Stimulated activated naive CD8-positive, alpha-beta T cell treated with anti-CD3 and anti-CD28 coated beads, Interleukin-15, amount 100 ng/mL, for 72 hours (primary cell): ENCODE results near the gene C1QTNF1.
A peak's percentile ranks its signal among the peaks of the same experiment; 100 is the strongest.
"Not testable (repeated sequence)": the region's sequence is repeated elsewhere in the genome, so short reads cannot be mapped to it uniquely, and the experiment has no call there.

Experiments used
- ATAC-seq: fragments of 150-1000 bp; cut with Tn5 transposase; 2 replicates; pipeline ENCODE4 v1.10.0; 2021; ENCODE audit warnings: mild to moderate bottlenecking, moderate library complexity
- DNase-seq, 2 donors: peaks; one replicate each; pipeline ENCODE4 v3.0.0; 2021 to 2022
- H3K27ac Mint-ChIP-seq, 2 donors: one replicate each; pipeline ENCODE4 v1.8.0; 2022; ENCODE audit warnings: mild to moderate bottlenecking in 2 of 2, mixed read lengths in 2 of 2, moderate library complexity in 2 of 2
- H3K27me3 Mint-ChIP-seq: one replicate; pipeline ENCODE4 v1.8.0; 2022; ENCODE audit warnings: mixed read lengths
- H3K4me1 Mint-ChIP-seq: one replicate; pipeline ENCODE4 v1.8.0; 2022; ENCODE audit warnings: mild to moderate bottlenecking, mixed read lengths
- H3K4me3 Mint-ChIP-seq, 2 donors: one replicate each; pipeline ENCODE4 v1.8.0; 2022; ENCODE audit warnings: mild to moderate bottlenecking in 2 of 2, mixed read lengths in 2 of 2, moderate library complexity in 1 of 2
- H3K9me3 Mint-ChIP-seq, 2 donors: one replicate each; pipeline ENCODE4 v1.8.0; 2022; ENCODE audit warnings: mixed read lengths in 2 of 2

Gene C1QTNF1

DNA sequence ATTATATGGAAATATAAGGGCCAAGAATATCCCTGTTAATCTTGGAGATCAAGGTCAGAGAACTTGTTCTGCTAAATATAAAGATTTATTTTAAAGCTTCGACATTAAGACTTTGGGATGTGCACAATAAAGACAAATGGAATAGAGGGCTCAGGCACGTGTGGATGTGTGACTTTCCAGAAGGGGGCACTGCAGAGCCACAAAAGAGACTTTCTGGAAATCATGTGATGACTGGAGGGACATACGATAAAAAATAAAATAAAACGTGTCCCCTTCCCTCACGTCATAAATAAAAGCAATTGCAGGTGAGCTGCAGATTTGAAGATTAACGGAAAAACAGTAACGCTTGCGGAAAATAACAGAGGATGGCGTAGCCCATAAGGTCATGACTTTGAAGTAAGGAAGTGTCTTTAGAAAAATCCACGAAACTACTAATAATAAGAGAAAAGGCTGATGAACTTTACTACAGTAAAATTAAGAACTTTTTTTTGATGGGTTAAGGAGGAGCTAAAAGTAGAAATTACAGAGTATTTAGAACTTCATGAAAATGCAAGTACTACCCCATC is 41.2 kb downstream of the C1QTNF1 start:
- no peak for ATAC-seq
- H3K9me3 Mint-ChIP-seq, result no peaks in the 10 kb centered on the region
- peak overlapping the region in 1 of 2 donors; percentile 14 for H3K27ac Mint-ChIP-seq
- H3K4me1 Mint-ChIP-seq, result peaks cover 6% of the 10 kb centered on the region
- no peaks in the 10 kb centered on the region for H3K27me3 Mint-ChIP-seq
- DNase-seq, result peak; percentile 55 to 61
- peak overlapping the region; percentile 16 to 17 for H3K4me3 Mint-ChIP-seq

DNA sequence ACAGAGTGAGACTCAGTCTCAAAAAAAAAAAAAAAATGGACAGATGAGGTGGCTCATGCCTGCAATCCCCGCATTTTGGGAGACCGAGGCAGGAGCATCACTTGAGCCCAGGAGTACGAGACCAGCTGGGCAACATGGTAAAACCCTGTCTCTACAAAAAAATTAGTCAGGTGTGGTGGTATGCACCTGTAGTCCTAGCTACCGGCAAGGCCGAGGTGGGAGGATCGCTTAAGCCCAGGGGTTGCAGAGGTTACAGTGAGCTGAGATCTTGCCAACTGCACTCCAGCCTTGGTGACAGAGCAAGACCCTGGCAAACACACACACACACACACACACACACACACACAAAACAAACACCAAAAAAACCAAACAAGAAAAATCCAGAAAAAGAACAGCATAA is 43.0 kb downstream of the C1QTNF1 start:
- ATAC-seq (no peak), DNase-seq (no peak)
- Mint-ChIP-seq H3K27ac (no peak overlapping the region), H3K4me3 (no peak overlapping the region), H3K27me3 (no peaks in the 10 kb centered on the region), H3K4me1 (peaks cover 6% of the 10 kb centered on the region), H3K9me3 (no peaks in the 10 kb centered on the region)

DNA sequence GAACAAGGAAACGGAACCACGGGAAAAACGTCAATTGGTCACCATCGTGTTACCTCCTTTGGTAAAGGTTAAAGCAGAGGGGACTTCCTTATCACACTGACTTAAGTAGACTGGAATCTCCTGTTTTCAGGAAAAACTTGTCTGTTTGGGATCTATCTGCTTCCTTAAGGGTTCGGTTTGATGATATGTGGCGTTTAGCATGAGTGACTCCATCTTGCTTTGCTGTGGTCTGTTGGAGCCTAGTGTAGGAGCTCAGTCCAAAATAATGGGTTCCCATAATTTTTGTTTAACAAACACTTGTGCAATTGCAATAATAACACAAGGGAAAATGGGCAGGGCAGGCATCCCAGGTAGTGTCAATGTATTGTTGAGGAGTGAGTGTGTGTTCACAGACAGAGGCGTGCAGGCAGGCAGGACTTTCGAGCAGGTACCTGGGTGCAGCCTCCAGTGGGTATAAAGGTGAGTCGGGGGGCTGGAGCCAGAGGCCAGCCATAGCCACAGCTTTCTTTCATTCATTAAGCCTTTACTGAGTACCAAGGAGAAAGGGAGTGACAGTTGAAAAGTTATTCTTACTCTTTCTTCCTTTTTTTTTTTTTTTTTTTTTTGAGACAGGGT is 46.4 kb downstream of the C1QTNF1 start:
- Mint-ChIP-seq H3K4me3 (no peak overlapping the region), H3K4me1 (peaks cover 4% of the 10 kb centered on the region), H3K27ac (no peak overlapping the region), H3K27me3 (no peaks in the 10 kb centered on the region), H3K9me3 (no peaks in the 10 kb centered on the region)
- DNase-seq (no peak), ATAC-seq (no peak)

DNA sequence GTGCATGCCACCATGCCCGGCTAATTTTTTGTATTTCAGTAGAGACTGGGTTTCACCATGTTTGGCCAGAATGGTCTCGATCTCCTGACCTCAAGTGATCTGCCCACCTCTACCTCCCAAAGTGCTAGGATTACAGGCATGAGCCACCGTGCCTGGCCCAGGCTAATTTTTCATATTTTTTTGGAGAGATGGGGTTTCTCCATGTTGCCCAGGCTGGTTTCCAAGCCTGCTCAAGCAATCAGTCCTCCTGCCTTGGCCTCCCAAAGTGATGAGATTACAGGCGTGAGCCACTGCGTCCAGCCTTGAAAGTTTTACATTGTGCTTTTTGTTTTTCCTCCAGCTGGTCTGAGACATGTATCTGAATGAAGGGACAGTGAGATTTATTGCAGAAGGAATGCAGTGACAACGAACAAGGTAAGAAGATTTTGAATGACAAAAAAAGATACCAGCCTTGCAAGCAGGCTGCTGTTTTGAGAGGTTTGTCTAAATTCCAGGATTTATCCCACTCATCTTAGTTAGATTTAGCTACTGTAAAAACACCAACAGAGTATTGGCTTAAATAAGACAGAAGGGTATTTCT is 47.3 kb downstream of the C1QTNF1 start:
- H3K4me1 Mint-ChIP-seq, result peaks cover 11% of the 10 kb centered on the region
- no peaks in the 10 kb centered on the region for H3K9me3 Mint-ChIP-seq
- ATAC-seq, result no peak
- no peak overlapping the region for H3K4me3 Mint-ChIP-seq
- no peak overlapping the region for H3K27ac Mint-ChIP-seq
- DNase-seq, result no peak
- no peaks in the 10 kb centered on the region for H3K27me3 Mint-ChIP-seq

DNA sequence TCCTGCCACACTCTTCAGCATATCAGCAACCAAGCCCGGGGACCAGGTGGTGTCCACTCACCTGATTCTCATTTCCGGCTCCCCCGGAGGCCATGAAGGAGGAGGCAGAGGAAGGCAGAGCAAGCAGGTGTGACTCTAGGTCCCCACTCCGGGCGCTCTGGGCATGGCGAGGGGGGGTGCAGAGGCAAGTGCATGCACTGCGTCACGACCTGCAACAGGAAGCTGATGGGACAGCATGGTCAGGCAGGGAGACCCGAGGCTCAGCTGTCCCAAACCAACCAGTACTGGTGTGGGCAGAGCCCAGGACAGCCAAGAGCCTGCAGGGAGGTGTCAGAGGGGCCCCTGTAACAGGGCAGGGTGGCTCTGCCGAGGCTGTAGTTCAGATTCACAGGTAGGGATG is 48.6 kb downstream of the C1QTNF1 start:
- H3K4me1 Mint-ChIP-seq, result peaks cover 18% of the 10 kb centered on the region
- H3K9me3 Mint-ChIP-seq, result no peaks in the 10 kb centered on the region
- no peak overlapping the region for H3K4me3 Mint-ChIP-seq
- no peak for DNase-seq
- no peak overlapping the region for H3K27ac Mint-ChIP-seq
- no peaks in the 10 kb centered on the region for H3K27me3 Mint-ChIP-seq
- no peak for ATAC-seq

DNA sequence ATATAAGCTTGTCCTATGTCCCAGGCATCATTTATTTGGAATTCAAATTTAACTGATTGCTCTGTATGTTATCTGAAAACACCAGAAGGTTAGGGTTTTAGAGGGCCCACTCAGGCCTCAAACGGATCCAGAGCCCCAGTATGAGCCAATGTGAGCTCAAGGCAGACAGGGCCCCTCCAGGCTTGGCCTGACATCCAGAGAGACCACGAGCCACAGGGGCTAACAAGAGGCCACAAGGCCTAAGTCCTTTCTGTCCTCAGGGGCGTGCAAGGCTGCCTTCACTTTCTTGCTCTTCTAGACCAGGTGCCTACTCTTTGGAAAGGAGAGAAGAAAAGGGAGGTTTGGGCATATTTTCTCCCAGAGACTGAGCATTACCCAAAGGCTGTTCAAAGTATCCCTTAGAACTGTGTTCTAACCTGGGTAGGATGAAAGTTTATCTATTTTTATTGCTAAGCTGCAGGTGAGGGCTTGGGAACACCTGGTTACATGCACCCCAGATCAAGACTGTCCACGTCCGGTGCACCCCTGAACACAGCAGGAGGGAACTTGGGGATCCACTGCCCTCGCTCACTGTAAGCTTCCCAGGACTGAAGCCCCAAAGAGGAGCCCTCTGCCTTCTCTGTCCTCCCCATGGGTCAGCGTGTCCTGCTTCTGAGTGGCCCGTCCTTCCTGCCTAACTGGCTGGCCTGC is 49.2 kb downstream of the C1QTNF1 start:
- peaks cover 18% of the 10 kb centered on the region for H3K4me1 Mint-ChIP-seq
- no peak overlapping the region for H3K4me3 Mint-ChIP-seq
- no peaks in the 10 kb centered on the region for H3K9me3 Mint-ChIP-seq
- ATAC-seq (no peak), DNase-seq (no peak)
- no peak overlapping the region for H3K27ac Mint-ChIP-seq
- H3K27me3 Mint-ChIP-seq, result no peaks in the 10 kb centered on the region

DNA sequence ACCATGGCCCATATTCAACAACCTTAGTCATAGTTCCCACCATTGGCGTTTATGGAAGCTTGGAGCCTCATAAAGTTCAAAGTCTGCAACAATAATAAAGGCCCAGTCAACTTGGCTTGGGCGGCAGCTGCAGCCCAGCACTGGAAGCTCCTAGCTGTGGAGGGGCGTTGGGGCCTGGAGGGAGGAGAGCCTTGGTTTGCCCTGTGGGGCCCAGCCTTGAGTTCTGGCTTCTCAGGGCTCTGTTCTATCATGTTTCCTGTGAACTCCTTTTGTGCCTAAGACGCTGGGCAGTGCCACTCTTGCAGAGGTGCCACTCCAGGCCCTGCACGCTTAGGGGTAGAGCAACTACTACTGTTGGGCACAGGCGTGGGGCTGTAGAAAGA is 49.7 kb downstream of the C1QTNF1 start:
- H3K4me3 Mint-ChIP-seq, result no peak overlapping the region
- no peaks in the 10 kb centered on the region for H3K9me3 Mint-ChIP-seq
- H3K27ac Mint-ChIP-seq, result no peak overlapping the region
- H3K27me3 Mint-ChIP-seq, result no peaks in the 10 kb centered on the region
- ATAC-seq (no peak), DNase-seq (no peak)
- H3K4me1 Mint-ChIP-seq, result peaks cover 18% of the 10 kb centered on the region

DNA sequence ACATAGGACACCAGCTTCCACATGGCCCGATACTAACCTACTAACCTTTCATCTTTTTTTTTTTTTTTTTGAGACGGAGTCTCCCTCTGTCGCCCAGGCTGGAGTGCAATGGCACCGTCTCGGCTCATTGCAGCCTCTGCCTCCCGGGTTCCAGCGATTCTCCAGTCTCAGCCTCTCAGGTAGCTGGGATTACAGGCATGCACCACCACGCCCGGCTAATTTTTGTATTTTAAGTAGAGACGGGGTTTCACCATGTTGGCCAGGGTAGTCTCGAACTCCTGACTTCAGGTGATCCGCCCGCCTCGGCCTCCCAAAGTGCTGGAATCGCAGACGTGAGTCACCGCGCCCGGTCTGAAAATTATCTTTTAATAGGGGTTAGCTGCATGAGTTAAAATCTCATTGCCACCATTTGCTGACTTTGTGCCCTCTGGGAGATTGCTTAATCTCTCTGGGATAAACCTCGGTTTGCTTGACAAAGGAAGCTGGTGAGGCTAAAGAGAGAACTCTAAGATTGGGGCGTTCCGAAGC is 50.2 kb downstream of the C1QTNF1 start:
- peaks cover 18% of the 10 kb centered on the region for H3K4me1 Mint-ChIP-seq
- not testable (repeated sequence) for H3K9me3 Mint-ChIP-seq, H3K27ac Mint-ChIP-seq, ATAC-seq, H3K27me3 Mint-ChIP-seq, DNase-seq
- H3K4me3 Mint-ChIP-seq, result peak overlapping the region; percentile 75 to 84

DNA sequence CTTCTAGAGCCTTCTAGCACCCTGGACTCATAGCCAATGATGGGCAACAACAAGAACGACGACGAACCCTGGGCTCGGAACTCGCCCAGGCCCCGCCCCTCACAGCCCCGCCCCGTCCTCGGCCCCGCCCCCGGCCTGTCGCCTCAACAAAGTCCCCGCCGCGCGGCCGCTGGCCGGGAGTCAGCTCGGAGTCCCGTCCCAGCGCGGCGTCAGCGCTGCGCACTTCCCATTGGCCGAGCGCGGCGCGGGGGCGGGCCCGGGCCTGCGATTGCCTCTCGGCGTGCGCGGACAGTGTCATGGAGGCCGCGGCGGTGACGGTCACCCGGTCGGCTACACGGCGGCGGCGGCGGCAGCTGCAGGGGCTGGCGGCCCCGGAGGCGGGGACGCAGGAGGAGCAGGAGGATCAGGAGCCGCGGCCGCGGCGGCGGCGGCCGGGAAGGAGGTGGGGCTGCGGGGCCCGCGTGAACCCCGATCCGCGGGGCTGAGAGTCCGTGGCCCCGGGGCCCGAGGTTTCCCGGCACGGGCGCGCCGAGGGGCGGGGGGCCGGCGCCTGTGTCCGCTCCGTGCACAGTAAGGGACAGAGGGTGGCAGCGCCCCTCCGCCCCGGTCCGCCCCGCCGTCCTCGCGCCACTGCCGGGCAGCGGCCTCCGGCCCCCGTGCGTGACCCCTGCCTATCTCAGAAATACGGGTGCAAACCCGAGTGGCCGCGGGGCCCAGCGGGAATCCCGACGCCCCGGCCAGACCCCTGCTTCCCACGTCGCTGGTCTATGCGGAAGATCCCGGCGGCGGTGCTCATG is 50.9 kb downstream of the C1QTNF1 start, which contains the start of gene ENGASE:
Gene ENGASE, plus strand, starts transcription at position 176 of the 797 bp plus-strand sequence. Its CDS starts 121 bp downstream, at position 297.
- Mint-ChIP-seq H3K27ac (peak within 1 kb of the TSS; percentile 57 to 97), H3K4me1 (peaks cover 18% of the 10 kb centered on the region), H3K9me3 (no peaks in the 10 kb centered on the region), H3K27me3 (no peaks in the 10 kb centered on the region), H3K4me3 (peak within 1 kb of the TSS; percentile 95 to 98)
- ATAC-seq, result peak; percentile 98
- DNase-seq, result peak; percentile 93 to 94

DNA sequence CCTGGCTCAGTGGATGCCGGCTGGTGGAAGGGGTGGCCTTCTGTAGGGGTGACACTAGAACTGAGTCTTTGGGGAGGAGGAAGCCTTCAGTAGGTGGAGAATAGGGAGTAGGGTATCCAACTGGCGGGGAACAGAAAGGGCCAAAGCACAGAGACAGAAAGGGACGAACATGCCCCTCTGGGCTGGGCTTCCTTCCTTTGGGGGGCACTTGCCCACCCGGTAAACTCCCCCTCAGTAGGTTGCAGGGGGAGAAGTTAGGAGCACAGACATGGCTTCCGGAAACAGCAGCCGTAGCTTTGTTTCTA is 51.4 kb downstream of the C1QTNF1 start:
- peak; percentile 27 to 36 for DNase-seq
- Mint-ChIP-seq H3K9me3 (no peaks in the 10 kb centered on the region), H3K4me3 (peak overlapping the region; percentile 95 to 98), H3K27ac (peak overlapping the region; percentile 57 to 97), H3K27me3 (no peaks in the 10 kb centered on the region), H3K4me1 (peaks cover 20% of the 10 kb centered on the region)
- peak; percentile 51 for ATAC-seq

DNA sequence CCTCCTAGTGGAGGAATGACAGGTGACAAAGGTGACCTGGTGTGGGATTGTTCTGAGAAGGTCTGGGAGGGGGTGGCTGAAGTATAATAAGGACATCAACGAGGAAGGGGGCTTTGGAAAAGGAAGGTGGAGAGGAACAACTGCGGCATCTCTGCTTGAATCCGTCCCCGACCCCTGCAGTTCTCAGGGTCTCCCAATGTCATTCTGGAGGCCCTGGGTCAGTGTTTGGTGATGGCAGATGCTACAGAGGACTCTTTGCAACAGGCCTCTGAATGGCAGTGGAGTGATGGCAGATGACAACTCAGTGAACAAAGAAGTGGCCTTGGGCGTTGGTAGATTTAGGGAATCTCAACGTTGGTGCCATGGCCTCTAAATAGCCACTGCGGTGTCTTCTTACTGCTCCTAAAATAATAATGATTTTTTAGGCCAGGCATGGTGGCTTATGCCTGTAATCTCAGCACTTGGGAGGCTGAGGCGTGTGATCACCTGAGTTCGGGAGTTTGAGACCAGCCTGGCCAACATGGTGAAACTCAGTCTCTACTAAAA is 52.0 kb downstream of the C1QTNF1 start:
- peaks cover 26% of the 10 kb centered on the region for H3K4me1 Mint-ChIP-seq
- peak overlapping the region; percentile 57 to 97 for H3K27ac Mint-ChIP-seq
- peak overlapping the region; percentile 95 to 98 for H3K4me3 Mint-ChIP-seq
- ATAC-seq (no peak), DNase-seq (no peak)
- no peaks in the 10 kb centered on the region for H3K27me3 Mint-ChIP-seq
- H3K9me3 Mint-ChIP-seq, result no peaks in the 10 kb centered on the region

DNA sequence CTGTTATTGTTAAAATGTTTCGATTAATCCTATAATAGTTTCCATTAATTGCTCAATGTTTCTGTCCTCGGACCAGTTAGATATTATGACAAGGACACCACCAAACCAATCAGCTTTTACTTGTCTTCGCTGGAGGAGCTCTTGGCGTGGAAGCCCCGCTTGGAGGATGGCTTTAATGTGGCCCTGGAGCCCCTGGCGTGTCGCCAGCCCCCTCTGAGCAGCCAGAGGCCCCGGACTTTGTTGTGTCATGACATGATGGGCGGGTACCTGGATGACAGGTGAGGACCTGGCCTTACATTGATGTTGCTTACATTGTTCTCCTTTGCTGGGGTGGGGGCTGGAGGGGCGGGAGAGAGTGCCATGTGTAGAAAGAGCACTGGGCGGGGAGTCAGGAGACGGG is 53.6 kb downstream of the C1QTNF1 start:
- no peaks in the 10 kb centered on the region for H3K9me3 Mint-ChIP-seq
- no peak overlapping the region for H3K4me3 Mint-ChIP-seq
- no peaks in the 10 kb centered on the region for H3K27me3 Mint-ChIP-seq
- H3K4me1 Mint-ChIP-seq, result peaks cover 27% of the 10 kb centered on the region
- DNase-seq, result no peak
- ATAC-seq, result no peak
- peak overlapping the region in 1 of 2 donors; percentile 13 for H3K27ac Mint-ChIP-seq

DNA sequence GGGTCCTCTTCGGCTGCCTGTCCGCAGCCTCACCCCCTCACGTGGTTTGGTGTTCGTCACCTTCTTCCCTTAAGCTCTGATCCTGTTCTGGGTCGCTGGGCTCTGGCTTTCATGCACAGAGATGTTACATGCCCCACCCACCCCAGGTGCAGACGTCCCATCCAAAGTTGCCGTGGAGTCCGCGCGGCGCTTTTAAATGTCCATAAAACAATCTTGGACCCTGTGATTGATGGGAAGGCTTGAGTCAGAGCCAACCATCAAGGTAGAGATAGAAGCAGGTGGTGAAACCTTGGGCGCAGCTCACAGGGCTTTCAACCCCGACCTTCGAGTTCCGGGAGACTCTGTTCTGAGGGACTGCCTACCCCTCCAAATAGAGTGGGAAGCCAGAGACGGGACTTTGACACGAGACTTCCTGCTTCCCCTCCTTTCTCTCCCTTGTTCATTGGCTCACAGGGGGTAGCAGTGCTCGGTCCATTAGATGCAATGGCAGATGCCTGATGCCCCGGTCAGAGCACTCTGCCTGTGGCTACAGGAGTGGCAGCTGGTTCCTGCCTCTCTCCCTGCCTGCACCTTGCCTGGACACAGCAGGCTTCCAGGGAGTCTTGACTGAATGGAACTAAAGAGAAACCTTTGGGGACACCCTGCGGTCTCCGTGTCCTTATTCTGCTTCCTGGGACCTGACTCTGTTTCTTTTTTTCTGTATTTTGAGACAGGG is 54.7 kb downstream of the C1QTNF1 start:
- H3K27ac Mint-ChIP-seq, result peak overlapping the region in 1 of 2 donors; percentile 48
- no peaks in the 10 kb centered on the region for H3K27me3 Mint-ChIP-seq
- no peaks in the 10 kb centered on the region for H3K9me3 Mint-ChIP-seq
- no peak overlapping the region for H3K4me3 Mint-ChIP-seq
- ATAC-seq, result no peak
- peaks cover 27% of the 10 kb centered on the region for H3K4me1 Mint-ChIP-seq
- DNase-seq, result no peak

DNA sequence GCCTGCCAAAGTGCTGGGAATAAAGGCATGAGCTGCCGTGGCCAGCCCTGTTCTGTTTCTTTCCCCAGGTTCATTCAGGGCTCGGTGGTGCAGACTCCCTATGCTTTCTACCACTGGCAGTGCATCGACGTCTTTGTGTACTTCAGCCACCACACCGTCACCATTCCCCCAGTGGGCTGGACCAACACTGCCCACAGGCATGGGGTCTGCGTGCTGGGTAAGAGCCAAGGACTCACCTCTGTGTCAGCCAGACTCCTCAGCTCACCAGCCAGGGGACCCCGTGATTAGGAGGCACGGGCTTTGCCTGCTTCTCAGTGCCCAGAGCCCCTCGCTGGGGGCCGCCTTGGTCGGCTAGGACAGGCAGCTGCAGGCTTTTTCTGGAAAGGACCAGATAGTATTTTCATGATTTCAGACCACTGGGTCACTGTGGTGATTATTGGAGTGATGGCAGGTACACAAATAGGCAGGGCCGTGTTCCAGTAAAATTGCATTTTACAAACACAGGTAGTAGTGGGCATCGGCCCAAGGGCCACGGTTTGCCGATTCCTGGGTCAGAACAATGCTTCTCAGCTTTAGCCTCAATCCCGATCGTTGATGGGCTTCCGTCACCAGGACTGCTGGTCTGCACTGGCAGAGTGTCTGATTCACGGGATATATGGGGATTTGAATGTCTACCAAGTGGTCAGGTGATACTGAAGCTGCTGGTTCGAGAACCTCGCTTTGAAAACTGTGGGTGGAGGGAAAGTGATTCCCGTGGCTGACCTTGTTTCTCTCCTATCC is 55.6 kb downstream of the C1QTNF1 start:
- DNase-seq (no peak), ATAC-seq (no peak)
- H3K9me3 Mint-ChIP-seq, result no peaks in the 10 kb centered on the region
- H3K4me1 Mint-ChIP-seq, result peaks cover 27% of the 10 kb centered on the region
- no peaks in the 10 kb centered on the region for H3K27me3 Mint-ChIP-seq
- no peak overlapping the region for H3K4me3 Mint-ChIP-seq
- H3K27ac Mint-ChIP-seq, result no peak overlapping the region
